Mammary epithelial cell (primary cell): Measurements from ENCODE around the gene CYP2R1.

Source experiments
- EZH2 ChIP-seq: IDR thresholded peaks from 2 replicates; pipeline ENCODE4 v1.6.1; 2012; ENCODE audit warnings: low read length, inconsistent platforms, borderline replicate concordance
- TF ChIP-seq, protein P1 (sequence below), 2 donors: IDR thresholded peaks in 1 of 2; conservative IDR thresholded peaks in 1 of 2; 2 replicates each; pipeline ENCODE4 v1.5.1; 2011 to 2012; ENCODE audit warnings: inconsistent platforms in 2 of 2, low read length in 2 of 2, mild to moderate bottlenecking in 2 of 2, control low read depth in 1 of 2, low read depth in 1 of 2; ENCODE audit not compliant: insufficient read depth in 1 of 2; ENCODE audit errors: extremely low read depth in 1 of 2

DNA sequence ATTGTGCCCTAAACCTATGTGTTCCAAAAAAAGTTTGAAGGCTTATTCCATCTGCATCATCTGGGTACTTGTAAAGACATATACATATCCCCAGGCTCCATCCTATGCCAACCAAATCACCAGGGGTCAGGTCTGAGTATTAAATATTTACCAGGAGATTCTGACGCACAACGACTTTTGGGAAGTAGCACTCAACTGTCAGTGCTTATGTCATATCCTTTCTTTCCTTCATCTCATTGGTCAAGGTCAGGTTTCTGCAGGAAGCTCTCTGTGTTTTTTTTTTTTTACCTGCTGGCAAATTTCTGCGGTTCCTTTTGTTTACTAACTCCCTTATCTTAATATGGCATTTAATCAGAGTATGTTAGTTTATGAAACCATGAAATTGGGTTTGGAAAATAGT is 22.5 kb upstream of the CYP2R1 start:
- TF ChIP-seq, protein P1, sequence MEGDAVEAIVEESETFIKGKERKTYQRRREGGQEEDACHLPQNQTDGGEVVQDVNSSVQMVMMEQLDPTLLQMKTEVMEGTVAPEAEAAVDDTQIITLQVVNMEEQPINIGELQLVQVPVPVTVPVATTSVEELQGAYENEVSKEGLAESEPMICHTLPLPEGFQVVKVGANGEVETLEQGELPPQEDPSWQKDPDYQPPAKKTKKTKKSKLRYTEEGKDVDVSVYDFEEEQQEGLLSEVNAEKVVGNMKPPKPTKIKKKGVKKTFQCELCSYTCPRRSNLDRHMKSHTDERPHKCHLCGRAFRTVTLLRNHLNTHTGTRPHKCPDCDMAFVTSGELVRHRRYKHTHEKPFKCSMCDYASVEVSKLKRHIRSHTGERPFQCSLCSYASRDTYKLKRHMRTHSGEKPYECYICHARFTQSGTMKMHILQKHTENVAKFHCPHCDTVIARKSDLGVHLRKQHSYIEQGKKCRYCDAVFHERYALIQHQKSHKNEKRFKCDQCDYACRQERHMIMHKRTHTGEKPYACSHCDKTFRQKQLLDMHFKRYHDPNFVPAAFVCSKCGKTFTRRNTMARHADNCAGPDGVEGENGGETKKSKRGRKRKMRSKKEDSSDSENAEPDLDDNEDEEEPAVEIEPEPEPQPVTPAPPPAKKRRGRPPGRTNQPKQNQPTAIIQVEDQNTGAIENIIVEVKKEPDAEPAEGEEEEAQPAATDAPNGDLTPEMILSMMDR (conservative IDR thresholded peaks at IDR 0.05 in 1 of 2, IDR thresholded peaks at IDR 0.05 in 1 of 2; ENCODE audit: extremely low read depth in 1 of 2, insufficient read depth in 1 of 2, low read depth in 1 of 2, low read length in 2 of 2) = no peak
- TF ChIP-seq EZH2 = no peak
